ENCODE measurements around the gene DGAT2L6.
"Not testable (repeated sequence)": the region's sequence is repeated elsewhere in the genome, so short reads cannot be mapped to it uniquely, and the experiment has no call there.

Gene DGAT2L6

GRCh38 chrX:70219938-70220764, 42.9 kb downstream of the DGAT2L6 start:
- ATAC-seq (replicated peaks; ENCODE audit: extremely low read depth, poor library complexity, severe bottlenecking) (no peak), DNase-seq (ENCODE audit: low spot score in 2 of 2) (no peak)
- Mint-ChIP-seq H3K4me3 (no peak overlapping the region), H3K4me1 (no peaks in the 10 kb centered on the region), H3K9me3 (no peaks in the 10 kb centered on the region), H3K27ac (ENCODE audit: low read depth) (no peak overlapping the region), H3K36me3 (ENCODE audit: insufficient read depth) (no peaks in the 10 kb centered on the region), H3K27me3 (no peaks in the 10 kb centered on the region)

- H3K36me3 Mint-ChIP-seq (ENCODE audit: insufficient read depth), result no peaks in the 10 kb centered on the region
- H3K9me3 Mint-ChIP-seq, result no peaks in the 10 kb centered on the region
- no peaks in the 10 kb centered on the region for H3K27me3 Mint-ChIP-seq
- H3K27ac Mint-ChIP-seq (ENCODE audit: low read depth), result no peak overlapping the region
- no peak for DNase-seq (ENCODE audit: low spot score in 2 of 2)
- no peak for ATAC-seq (replicated peaks; ENCODE audit: extremely low read depth, poor library complexity, severe bottlenecking)
- no peak overlapping the region for H3K4me3 Mint-ChIP-seq
- no peaks in the 10 kb centered on the region for H3K4me1 Mint-ChIP-seq
Measured at GRCh38 chrX:70226048-70226447, 48.8 kb downstream of the DGAT2L6 start.

- no peaks in the 10 kb centered on the region for H3K36me3 Mint-ChIP-seq (ENCODE audit: insufficient read depth)
- ATAC-seq (replicated peaks; ENCODE audit: extremely low read depth, poor library complexity, severe bottlenecking) (no peak), DNase-seq (ENCODE audit: low spot score in 2 of 2) (no peak)
- no peaks in the 10 kb centered on the region for H3K27me3 Mint-ChIP-seq
- no peak overlapping the region for H3K27ac Mint-ChIP-seq (ENCODE audit: low read depth)
- H3K4me1 Mint-ChIP-seq, result no peaks in the 10 kb centered on the region
- H3K4me3 Mint-ChIP-seq, result no peak overlapping the region
- H3K9me3 Mint-ChIP-seq, result no peaks in the 10 kb centered on the region
Measured at GRCh38 chrX:70226687-70227086, 49.4 kb downstream of the DGAT2L6 start.

GRCh38 chrX:70231666-70232065, 54.4 kb downstream of the DGAT2L6 start:
- Mint-ChIP-seq H3K27me3 (no peaks in the 10 kb centered on the region), H3K4me3 (no peak overlapping the region), H3K4me1 (no peaks in the 10 kb centered on the region), H3K27ac (ENCODE audit: low read depth) (no peak overlapping the region), H3K36me3 (ENCODE audit: insufficient read depth) (no peaks in the 10 kb centered on the region), H3K9me3 (no peaks in the 10 kb centered on the region)
- DNase-seq (ENCODE audit: low spot score in 2 of 2), result no peak
- no peak for ATAC-seq (replicated peaks; ENCODE audit: extremely low read depth, poor library complexity, severe bottlenecking)

GRCh38 chrX:70234355-70234754, 57.1 kb downstream of the DGAT2L6 start, which contains the start of gene AWAT1:
Gene AWAT1 (plus strand): TSS chrX:70234655. CDS start chrX:70234696, 41 bp downstream.
- Mint-ChIP-seq H3K9me3 (no peaks in the 10 kb centered on the region), H3K27me3 (no peaks in the 10 kb centered on the region), H3K36me3 (ENCODE audit: insufficient read depth) (no peaks in the 10 kb centered on the region), H3K4me1 (no peaks in the 10 kb centered on the region), H3K27ac (ENCODE audit: low read depth) (no peak within 1 kb of the TSS), H3K4me3 (no peak within 1 kb of the TSS)
- DNase-seq (ENCODE audit: low spot score in 2 of 2) (no peak), ATAC-seq (replicated peaks; ENCODE audit: extremely low read depth, poor library complexity, severe bottlenecking) (no peak)

GRCh38 chrX:70240751-70241150, 63.5 kb downstream of the DGAT2L6 start:
- no peak overlapping the region for H3K27ac Mint-ChIP-seq (ENCODE audit: low read depth)
- ATAC-seq (replicated peaks; ENCODE audit: extremely low read depth, poor library complexity, severe bottlenecking) (no peak), DNase-seq (ENCODE audit: low spot score in 2 of 2) (no peak)
- no peaks in the 10 kb centered on the region for H3K4me1 Mint-ChIP-seq
- no peaks in the 10 kb centered on the region for H3K36me3 Mint-ChIP-seq (ENCODE audit: insufficient read depth)
- peaks cover 7% of the 10 kb centered on the region for H3K27me3 Mint-ChIP-seq
- H3K4me3 Mint-ChIP-seq, result no peak overlapping the region
- no peaks in the 10 kb centered on the region for H3K9me3 Mint-ChIP-seq

GRCh38 chrX:70241501-70241900, 64.2 kb downstream of the DGAT2L6 start:
- Mint-ChIP-seq H3K27me3 (peaks cover 7% of the 10 kb centered on the region), H3K4me1 (no peaks in the 10 kb centered on the region), H3K27ac (ENCODE audit: low read depth) (no peak overlapping the region), H3K4me3 (no peak overlapping the region), H3K9me3 (no peaks in the 10 kb centered on the region), H3K36me3 (ENCODE audit: insufficient read depth) (no peaks in the 10 kb centered on the region)
- ATAC-seq (replicated peaks; ENCODE audit: extremely low read depth, poor library complexity, severe bottlenecking), result no peak
- DNase-seq (ENCODE audit: low spot score in 2 of 2), result no peak

GRCh38 chrX:70243601-70244000, 66.3 kb downstream of the DGAT2L6 start:
- H3K4me3 Mint-ChIP-seq; H3K27me3 Mint-ChIP-seq; H3K36me3 Mint-ChIP-seq (ENCODE audit: insufficient read depth); DNase-seq (ENCODE audit: low spot score in 2 of 2); H3K4me1 Mint-ChIP-seq; H3K27ac Mint-ChIP-seq (ENCODE audit: low read depth); H3K9me3 Mint-ChIP-seq; ATAC-seq (replicated peaks; ENCODE audit: extremely low read depth, poor library complexity, severe bottlenecking): not testable (repeated sequence)

GRCh38 chrX:70244881-70245280, 67.6 kb downstream of the DGAT2L6 start:
- DNase-seq (ENCODE audit: low spot score in 2 of 2) (no peak), ATAC-seq (replicated peaks; ENCODE audit: extremely low read depth, poor library complexity, severe bottlenecking) (no peak)
- Mint-ChIP-seq H3K36me3 (ENCODE audit: insufficient read depth) (no peaks in the 10 kb centered on the region), H3K9me3 (no peaks in the 10 kb centered on the region), H3K27me3 (peaks cover 7% of the 10 kb centered on the region), H3K4me3 (no peak overlapping the region), H3K27ac (ENCODE audit: low read depth) (no peak overlapping the region), H3K4me1 (no peaks in the 10 kb centered on the region)

- DNase-seq (ENCODE audit: low spot score in 2 of 2) (no peak), ATAC-seq (replicated peaks; ENCODE audit: extremely low read depth, poor library complexity, severe bottlenecking) (no peak)
- no peak overlapping the region for H3K4me3 Mint-ChIP-seq
- H3K9me3 Mint-ChIP-seq, result no peaks in the 10 kb centered on the region
- H3K27ac Mint-ChIP-seq (ENCODE audit: low read depth), result no peak overlapping the region
- no peaks in the 10 kb centered on the region for H3K27me3 Mint-ChIP-seq
- H3K36me3 Mint-ChIP-seq (ENCODE audit: insufficient read depth), result no peaks in the 10 kb centered on the region
- no peaks in the 10 kb centered on the region for H3K4me1 Mint-ChIP-seq
Measured at GRCh38 chrX:70247252-70247651, 70.0 kb downstream of the DGAT2L6 start.

- DNase-seq (ENCODE audit: low spot score in 2 of 2), result no peak
- Mint-ChIP-seq H3K4me1 (no peaks in the 10 kb centered on the region), H3K36me3 (ENCODE audit: insufficient read depth) (no peaks in the 10 kb centered on the region), H3K27me3 (no peaks in the 10 kb centered on the region), H3K27ac (ENCODE audit: low read depth) (no peak overlapping the region), H3K4me3 (no peak overlapping the region), H3K9me3 (no peaks in the 10 kb centered on the region)
- no peak for ATAC-seq (replicated peaks; ENCODE audit: extremely low read depth, poor library complexity, severe bottlenecking)
Measured at GRCh38 chrX:70252491-70252890, 75.2 kb downstream of the DGAT2L6 start.

- H3K4me3 Mint-ChIP-seq, result no peak overlapping the region
- ATAC-seq (replicated peaks; ENCODE audit: extremely low read depth, poor library complexity, severe bottlenecking) (no peak), DNase-seq (ENCODE audit: low spot score in 2 of 2) (no peak)
- no peaks in the 10 kb centered on the region for H3K9me3 Mint-ChIP-seq
- no peak overlapping the region for H3K27ac Mint-ChIP-seq (ENCODE audit: low read depth)
- H3K4me1 Mint-ChIP-seq, result peaks cover 5% of the 10 kb centered on the region
- no peaks in the 10 kb centered on the region for H3K36me3 Mint-ChIP-seq (ENCODE audit: insufficient read depth)
- no peaks in the 10 kb centered on the region for H3K27me3 Mint-ChIP-seq
Measured at GRCh38 chrX:70253377-70254062, 76.2 kb downstream of the DGAT2L6 start.

- peaks cover 5% of the 10 kb centered on the region for H3K4me1 Mint-ChIP-seq
- DNase-seq (ENCODE audit: low spot score in 2 of 2) (no peak), ATAC-seq (replicated peaks; ENCODE audit: extremely low read depth, poor library complexity, severe bottlenecking) (no peak)
- H3K4me3 Mint-ChIP-seq, result no peak overlapping the region
- no peaks in the 10 kb centered on the region for H3K36me3 Mint-ChIP-seq (ENCODE audit: insufficient read depth)
- H3K27me3 Mint-ChIP-seq, result no peaks in the 10 kb centered on the region
- H3K27ac Mint-ChIP-seq (ENCODE audit: low read depth), result no peak overlapping the region
- H3K9me3 Mint-ChIP-seq, result no peaks in the 10 kb centered on the region
Measured at GRCh38 chrX:70254063-70254400, 76.7 kb downstream of the DGAT2L6 start.

Data from central memory CD8-positive, alpha-beta T cell (primary cell).